Measurements from ENCODE around the gene ZNF24.
A peak's percentile ranks its signal among the peaks of the same experiment; 100 is the strongest.

ZNF24 gene

GRCh38 chr18:35352778-35353177 is 8.6 kb upstream of the ZNF24 start:
- H3K27ac ChIP-seq (ENCODE audit: low read depth, low read length): no peak overlapping the region
- H3K4me3 ChIP-seq (ENCODE audit: low read depth, low read length): no peak overlapping the region

DNA sequence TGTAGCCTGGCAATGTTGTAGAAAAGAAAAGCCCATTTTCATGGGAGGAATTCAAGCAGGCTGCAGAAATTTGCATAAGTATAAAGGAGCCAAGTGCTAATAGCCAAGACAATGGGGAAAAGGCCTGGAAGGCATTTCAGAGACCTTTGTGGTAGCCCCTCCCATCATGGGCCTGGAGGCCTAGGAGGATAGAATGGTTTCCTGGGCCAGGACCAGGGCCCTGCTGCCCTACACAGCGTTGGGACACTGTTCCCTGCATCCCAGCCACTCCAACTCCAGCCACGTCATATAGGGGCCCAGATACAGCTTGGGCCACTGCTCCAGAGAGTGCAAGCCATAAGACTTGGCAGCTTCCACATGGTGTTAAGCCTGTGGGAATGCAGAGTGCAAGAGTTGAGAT is 8.1 kb upstream of the ZNF24 start:
- Histone ChIP-seq H3K4me1 (ENCODE audit: control insufficient read depth, insufficient read depth, low read length, unreplicated experiment) (no peaks in the 10 kb centered on the region), H3K27ac (ENCODE audit: low read depth, low read length) (no peak overlapping the region), H3K36me3 (ENCODE audit: insufficient read depth, low read length) (no peaks in the 10 kb centered on the region), H3K4me3 (ENCODE audit: low read depth, low read length) (no peak overlapping the region), H2AFZ (ENCODE audit: low read length, unreplicated experiment) (no peak overlapping the region), H3K27me3 (ENCODE audit: insufficient read depth, low read length) (no peaks in the 10 kb centered on the region), H3K79me2 (ENCODE audit: control insufficient read depth, insufficient read depth, low read length, unreplicated experiment) (no peaks in the 10 kb centered on the region)

More at GRCh38 chr18:35352778-35353177, 8.6 kb upstream of the ZNF24 start:
- Histone ChIP-seq H3K36me3 (ENCODE audit: insufficient read depth, low read length) (no peaks in the 10 kb centered on the region), H3K27me3 (ENCODE audit: insufficient read depth, low read length) (no peaks in the 10 kb centered on the region), H2AFZ (ENCODE audit: low read length, unreplicated experiment) (no peak overlapping the region), H3K4me1 (ENCODE audit: control insufficient read depth, insufficient read depth, low read length, unreplicated experiment) (no peaks in the 10 kb centered on the region), H3K79me2 (ENCODE audit: control insufficient read depth, insufficient read depth, low read length, unreplicated experiment) (no peaks in the 10 kb centered on the region)

DNA sequence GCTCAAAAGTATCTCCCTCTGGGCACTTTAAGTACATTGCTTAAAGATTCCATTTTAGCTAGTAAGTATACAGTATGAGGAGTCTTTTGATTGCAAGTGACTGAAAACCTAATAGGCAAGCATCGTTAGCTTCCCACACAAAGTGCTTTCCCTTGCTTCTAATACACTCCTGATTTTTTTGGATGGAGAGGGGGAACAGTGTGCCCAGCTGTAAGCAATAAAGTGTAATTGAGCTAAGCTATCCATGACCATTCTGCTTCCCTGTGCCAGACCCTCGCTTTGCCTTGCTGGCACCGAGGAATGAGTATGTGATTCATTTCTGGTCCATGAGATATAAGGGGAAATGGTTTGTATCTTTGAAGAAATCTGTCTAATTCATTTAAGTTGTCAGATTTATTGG is 3.8 kb upstream of the ZNF24 start:
- H3K36me3 ChIP-seq (ENCODE audit: insufficient read depth, low read length): no peaks in the 10 kb centered on the region
- H3K4me1 ChIP-seq (ENCODE audit: control insufficient read depth, insufficient read depth, low read length, unreplicated experiment): peaks cover 13% of the 10 kb centered on the region
- peaks cover 11% of the 10 kb centered on the region for H3K79me2 ChIP-seq (ENCODE audit: control insufficient read depth, insufficient read depth, low read length, unreplicated experiment)
- no peak overlapping the region for H3K27ac ChIP-seq (ENCODE audit: low read depth, low read length)
- H3K4me3 ChIP-seq (ENCODE audit: low read depth, low read length): no peak overlapping the region
- no peaks in the 10 kb centered on the region for H3K27me3 ChIP-seq (ENCODE audit: insufficient read depth, low read length)
- H2AFZ ChIP-seq (ENCODE audit: low read length, unreplicated experiment): no peak overlapping the region

- Histone ChIP-seq H2AFZ (ENCODE audit: low read length, unreplicated experiment) (peak overlapping the region; percentile 55), H3K27ac (ENCODE audit: low read depth, low read length) (no peak overlapping the region), H3K27me3 (ENCODE audit: insufficient read depth, low read length) (no peaks in the 10 kb centered on the region), H3K4me3 (ENCODE audit: low read depth, low read length) (no peak overlapping the region), H3K36me3 (ENCODE audit: insufficient read depth, low read length) (no peaks in the 10 kb centered on the region), H3K4me1 (ENCODE audit: control insufficient read depth, insufficient read depth, low read length, unreplicated experiment) (peaks cover 19% of the 10 kb centered on the region), H3K79me2 (ENCODE audit: control insufficient read depth, insufficient read depth, low read length, unreplicated experiment) (peaks cover 32% of the 10 kb centered on the region)
Observed at GRCh38 chr18:35345950-35346349, 1.7 kb upstream of the ZNF24 start.

DNA sequence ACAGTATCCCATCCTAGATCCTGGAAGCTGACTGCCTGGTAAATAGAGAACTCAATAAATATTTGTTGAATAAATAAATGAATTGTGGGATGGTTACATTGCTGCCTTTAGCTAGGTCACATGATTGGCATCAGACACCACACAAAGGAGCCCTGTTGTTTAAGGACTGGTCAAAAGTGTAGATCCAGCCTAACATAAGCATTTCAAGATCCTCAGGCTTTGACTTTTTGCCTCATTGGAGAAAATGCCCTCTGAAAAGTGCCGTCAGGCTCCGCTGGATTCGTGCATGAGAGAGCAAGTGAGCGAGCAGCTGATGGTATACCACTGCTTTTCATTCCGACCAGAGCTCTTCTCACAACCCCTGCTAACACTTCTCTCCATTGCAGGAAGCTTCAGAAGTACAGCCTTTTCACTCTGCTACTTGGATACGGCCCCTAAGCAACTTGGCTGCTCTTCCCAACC is 1.3 kb upstream of the ZNF24 start:
- H3K4me3 ChIP-seq (ENCODE audit: low read depth, low read length): no peak overlapping the region
- peaks cover under 1% of the 10 kb centered on the region; the same call in 1 of the 2 replicates for H3K36me3 ChIP-seq (ENCODE audit: insufficient read depth, low read length)
- peak overlapping the region; percentile 55 for H2AFZ ChIP-seq (ENCODE audit: low read length, unreplicated experiment)
- no peak overlapping the region for H3K27ac ChIP-seq (ENCODE audit: low read depth, low read length)
- H3K27me3 ChIP-seq (ENCODE audit: insufficient read depth, low read length): no peaks in the 10 kb centered on the region
- peaks cover 19% of the 10 kb centered on the region for H3K4me1 ChIP-seq (ENCODE audit: control insufficient read depth, insufficient read depth, low read length, unreplicated experiment)
- peaks cover 36% of the 10 kb centered on the region for H3K79me2 ChIP-seq (ENCODE audit: control insufficient read depth, insufficient read depth, low read length, unreplicated experiment)

DNA sequence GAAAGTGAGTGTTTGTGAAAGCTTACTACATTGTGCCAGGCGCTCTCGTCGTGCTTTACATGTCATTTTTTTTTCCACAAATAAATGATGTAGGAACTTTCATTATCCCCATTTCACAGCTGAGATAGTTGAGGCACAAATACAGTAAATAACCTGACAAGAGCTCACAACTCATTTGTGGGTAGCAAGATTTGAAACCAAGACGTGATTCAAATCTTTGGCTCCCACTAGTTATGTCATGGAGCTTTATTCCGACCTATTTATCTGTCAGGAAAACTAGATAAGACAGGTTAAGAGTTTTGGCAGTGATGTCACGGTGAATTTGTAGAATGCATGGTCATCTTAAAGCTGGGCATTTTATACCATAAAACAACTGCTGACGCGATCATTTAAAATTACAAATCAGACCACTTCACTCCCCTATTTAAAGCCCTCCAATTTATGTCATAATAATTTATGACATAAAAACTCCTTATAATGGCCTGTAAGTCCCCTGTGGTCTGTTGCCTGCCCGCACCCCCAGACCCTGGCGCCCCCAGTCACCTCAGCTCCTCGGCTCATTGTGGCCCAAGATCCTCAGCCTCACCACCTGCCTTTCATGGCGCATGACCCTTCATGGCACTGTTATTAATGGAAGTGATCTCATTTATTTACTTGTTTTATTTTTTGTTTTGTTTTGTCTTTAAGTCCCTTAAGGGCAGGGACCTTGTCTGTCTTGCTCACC is 678 bp upstream of the ZNF24 start:
- peak overlapping the region; percentile 85 for H3K4me3 ChIP-seq (ENCODE audit: low read depth, low read length)
- no peaks in the 10 kb centered on the region for H3K27me3 ChIP-seq (ENCODE audit: insufficient read depth, low read length)
- peak overlapping the region; percentile 98 for H2AFZ ChIP-seq (ENCODE audit: low read length, unreplicated experiment)
- peaks cover 6% of the 10 kb centered on the region; the same call in 1 of the 2 replicates for H3K36me3 ChIP-seq (ENCODE audit: insufficient read depth, low read length)
- H3K27ac ChIP-seq (ENCODE audit: low read depth, low read length): peak overlapping the region; percentile 89
- peaks cover 19% of the 10 kb centered on the region for H3K4me1 ChIP-seq (ENCODE audit: control insufficient read depth, insufficient read depth, low read length, unreplicated experiment)
- peaks cover 42% of the 10 kb centered on the region for H3K79me2 ChIP-seq (ENCODE audit: control insufficient read depth, insufficient read depth, low read length, unreplicated experiment)

- H3K27me3 ChIP-seq (ENCODE audit: insufficient read depth, low read length): no peaks in the 10 kb centered on the region
- peaks cover 20% of the 10 kb centered on the region for H3K36me3 ChIP-seq (ENCODE audit: insufficient read depth, low read length)
- peaks cover 19% of the 10 kb centered on the region for H3K4me1 ChIP-seq (ENCODE audit: control insufficient read depth, insufficient read depth, low read length, unreplicated experiment)
- H3K4me3 ChIP-seq (ENCODE audit: low read depth, low read length): peak overlapping the region; percentile 85
- H3K27ac ChIP-seq (ENCODE audit: low read depth, low read length): peak overlapping the region; percentile 89; the same call in 1 of the 2 replicates
- H3K79me2 ChIP-seq (ENCODE audit: control insufficient read depth, insufficient read depth, low read length, unreplicated experiment): peaks cover 53% of the 10 kb centered on the region
- H2AFZ ChIP-seq (ENCODE audit: low read length, unreplicated experiment): no peak overlapping the region
Observed at GRCh38 chr18:35343488-35343935, 708 bp downstream of the ZNF24 start.

GRCh38 chr18:35337286-35337685 is 6.9 kb downstream of the ZNF24 start:
- Histone ChIP-seq H3K79me2 (ENCODE audit: control insufficient read depth, insufficient read depth, low read length, unreplicated experiment) (peaks cover 37% of the 10 kb centered on the region), H3K4me1 (ENCODE audit: control insufficient read depth, insufficient read depth, low read length, unreplicated experiment) (no peaks in the 10 kb centered on the region), H3K27ac (ENCODE audit: low read depth, low read length) (no peak overlapping the region; the same call in 1 of the 2 replicates), H3K27me3 (ENCODE audit: insufficient read depth, low read length) (no peaks in the 10 kb centered on the region), H2AFZ (ENCODE audit: low read length, unreplicated experiment) (no peak overlapping the region), H3K4me3 (ENCODE audit: low read depth, low read length) (no peak overlapping the region), H3K36me3 (ENCODE audit: insufficient read depth, low read length) (peaks cover 82% of the 10 kb centered on the region)

- Histone ChIP-seq H2AFZ (ENCODE audit: low read length, unreplicated experiment) (no peak overlapping the region), H3K79me2 (ENCODE audit: control insufficient read depth, insufficient read depth, low read length, unreplicated experiment) (peaks cover 23% of the 10 kb centered on the region), H3K27ac (ENCODE audit: low read depth, low read length) (no peak overlapping the region), H3K4me3 (ENCODE audit: low read depth, low read length) (no peak overlapping the region), H3K4me1 (ENCODE audit: control insufficient read depth, insufficient read depth, low read length, unreplicated experiment) (no peaks in the 10 kb centered on the region), H3K36me3 (ENCODE audit: insufficient read depth, low read length) (peaks cover 91% of the 10 kb centered on the region), H3K27me3 (ENCODE audit: insufficient read depth, low read length) (no peaks in the 10 kb centered on the region)
Observed at GRCh38 chr18:35335866-35336265, 8.4 kb downstream of the ZNF24 start.

- Histone ChIP-seq H3K4me3 (ENCODE audit: low read depth, low read length) (no peak overlapping the region), H3K27me3 (ENCODE audit: insufficient read depth, low read length) (no peaks in the 10 kb centered on the region), H2AFZ (ENCODE audit: low read length, unreplicated experiment) (no peak overlapping the region), H3K4me1 (ENCODE audit: control insufficient read depth, insufficient read depth, low read length, unreplicated experiment) (no peaks in the 10 kb centered on the region), H3K36me3 (ENCODE audit: insufficient read depth, low read length) (peaks cover 88% of the 10 kb centered on the region), H3K79me2 (ENCODE audit: control insufficient read depth, insufficient read depth, low read length, unreplicated experiment) (peaks cover 12% of the 10 kb centered on the region), H3K27ac (ENCODE audit: low read depth, low read length) (no peak overlapping the region)
Observed at GRCh38 chr18:35334821-35335220, 9.4 kb downstream of the ZNF24 start.

- H2AFZ ChIP-seq (ENCODE audit: low read length, unreplicated experiment): no peak overlapping the region
- H3K36me3 ChIP-seq (ENCODE audit: insufficient read depth, low read length): peaks cover 82% of the 10 kb centered on the region
- no peaks in the 10 kb centered on the region for H3K27me3 ChIP-seq (ENCODE audit: insufficient read depth, low read length)
- peaks cover 6% of the 10 kb centered on the region for H3K79me2 ChIP-seq (ENCODE audit: control insufficient read depth, insufficient read depth, low read length, unreplicated experiment)
- H3K27ac ChIP-seq (ENCODE audit: low read depth, low read length): no peak overlapping the region
- H3K4me1 ChIP-seq (ENCODE audit: control insufficient read depth, insufficient read depth, low read length, unreplicated experiment): no peaks in the 10 kb centered on the region
- H3K4me3 ChIP-seq (ENCODE audit: low read depth, low read length): no peak overlapping the region
Observed at GRCh38 chr18:35334212-35334611, 10.0 kb downstream of the ZNF24 start.
